ENCODE results near the gene SPATA22.

DNA sequence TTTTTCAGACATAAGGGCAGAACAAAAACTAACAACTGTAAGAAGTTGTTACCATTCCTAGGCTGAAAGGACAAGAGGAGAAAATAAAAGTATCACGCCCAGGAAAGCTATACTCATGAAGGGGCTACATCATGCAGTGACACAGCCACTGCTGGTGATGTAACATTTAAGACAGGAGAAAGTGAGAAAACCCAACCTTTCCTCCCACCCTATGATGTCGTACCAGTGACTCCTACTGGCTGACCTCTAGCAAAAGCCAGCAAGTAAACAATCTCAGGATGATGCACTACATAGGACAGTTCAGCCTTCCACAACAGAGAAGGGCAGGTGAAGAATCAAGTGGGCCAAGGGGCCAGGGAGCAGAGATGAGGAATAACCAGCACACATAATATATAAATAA lies 24.0 kb downstream of the SPATA22 start:
- TF ChIP-seq, protein P1, sequence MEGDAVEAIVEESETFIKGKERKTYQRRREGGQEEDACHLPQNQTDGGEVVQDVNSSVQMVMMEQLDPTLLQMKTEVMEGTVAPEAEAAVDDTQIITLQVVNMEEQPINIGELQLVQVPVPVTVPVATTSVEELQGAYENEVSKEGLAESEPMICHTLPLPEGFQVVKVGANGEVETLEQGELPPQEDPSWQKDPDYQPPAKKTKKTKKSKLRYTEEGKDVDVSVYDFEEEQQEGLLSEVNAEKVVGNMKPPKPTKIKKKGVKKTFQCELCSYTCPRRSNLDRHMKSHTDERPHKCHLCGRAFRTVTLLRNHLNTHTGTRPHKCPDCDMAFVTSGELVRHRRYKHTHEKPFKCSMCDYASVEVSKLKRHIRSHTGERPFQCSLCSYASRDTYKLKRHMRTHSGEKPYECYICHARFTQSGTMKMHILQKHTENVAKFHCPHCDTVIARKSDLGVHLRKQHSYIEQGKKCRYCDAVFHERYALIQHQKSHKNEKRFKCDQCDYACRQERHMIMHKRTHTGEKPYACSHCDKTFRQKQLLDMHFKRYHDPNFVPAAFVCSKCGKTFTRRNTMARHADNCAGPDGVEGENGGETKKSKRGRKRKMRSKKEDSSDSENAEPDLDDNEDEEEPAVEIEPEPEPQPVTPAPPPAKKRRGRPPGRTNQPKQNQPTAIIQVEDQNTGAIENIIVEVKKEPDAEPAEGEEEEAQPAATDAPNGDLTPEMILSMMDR (optimal IDR thresholded peaks at IDR 0.05 in 1 of 3, IDR thresholded peaks at IDR 0.05 in 1 of 3, conservative IDR thresholded peaks at IDR 0.05 in 1 of 3; ENCODE audit: extremely low read depth in 1 of 3, insufficient read depth in 2 of 3, low read length in 3 of 3): peak in 1 of 3 experiments; percentile 45
- TF ChIP-seq EZH2 (IDR thresholded peaks at IDR 0.05; ENCODE audit: low read length): no peak

Data from keratinocyte (primary cell).